Measurements from ENCODE around the gene IRF9.

The IRF9 gene

GRCh38 chr14:24213866-24214662 lies 53.0 kb downstream of the IRF9 start:
- no peak for DNase-seq (ENCODE audit: low read depth)
- H3K4me3 ChIP-seq (replicated peaks; ENCODE audit: low read depth, low read length): peak overlapping the region; percentile 64
- no peak for TF ChIP-seq CTCF (IDR thresholded peaks at IDR 0.05; ENCODE audit: low read length, missing control alignments)

GRCh38 chr14:24215495-24216344 lies 54.7 kb downstream of the IRF9 start, which contains the start of gene MDP1:
Gene MDP1, minus strand, starts transcription at chr14:24216066. Its CDS starts 111 bp downstream, at chr14:24215955.
- peak; percentile 89 for DNase-seq (ENCODE audit: low read depth)
- peak; percentile 31 for TF ChIP-seq CTCF (IDR thresholded peaks at IDR 0.05; ENCODE audit: low read length, missing control alignments)
- H3K4me3 ChIP-seq (replicated peaks; ENCODE audit: low read depth, low read length): peak within 1 kb of the TSS; percentile 85
